Pancreas (tissue), 10 donors: ENCODE measurements around the gene CAND2. TPM values are rescaled to one million over a fixed set of nuclear protein-coding genes. Genes with fewer than 3 reads are reported as not detected.

Experiments
- ATAC-seq, 4 donors: fragments of 200-7000 bp; cut with Tn5 transposase; one replicate each; pipeline versions ENCODE4 v1.8.0 to v1.9.1; 2020; ENCODE audit warnings: mild to moderate bottlenecking in 4 of 4, moderate library complexity in 4 of 4
- DNase-seq, 6 donors: peaks; one replicate each; pipeline ENCODE4 v3.0.0-alpha.2; 2020
- FAIRE-seq: peaks from 2 replicates; lab custom pipeline; 2012; peaks lifted over from hg19 to GRCh38; lab: Jason Lieb, UNC
- H3K27ac ChIP-seq, 4 donors: fragments of 200-600 bp; sonication (generic); 1 replicate in 3 of 4; 2 replicates in 1 of 4; pipeline versions ENCODE4 v1.5.0 to v1.8.0; 2020
- H3K27me3 ChIP-seq, 4 donors: fragments of 200-600 bp; one replicate each; pipeline ENCODE4 v1.8.0; 2021
- H3K36me3 ChIP-seq, 3 donors: fragments of 200-600 bp; sonication (generic) in 1 of 3; one replicate each; pipeline versions ENCODE4 v1.5.0 to v1.8.0; 2020 to 2021
- H3K4me1 ChIP-seq, 3 donors: fragments of 200-600 bp; one replicate each; pipeline ENCODE4 v1.8.0; 2021
- H3K4me3 ChIP-seq, 4 donors: fragments of 200-600 bp; sonication (generic) in 2 of 4; one replicate each; pipeline versions ENCODE4 v1.5.0 to v1.8.0; 2020 to 2021
- H3K9me3 ChIP-seq, 4 donors: fragments of 200-600 bp; one replicate each; pipeline ENCODE4 v1.8.0; 2021
- CTCF ChIP-seq, 4 donors: fragments of 200-600 bp; sonication (generic) in 3 of 4; IDR thresholded peaks; one replicate each; pipeline versions ENCODE4 v1.5.0 to v1.8.0; 2021; ENCODE audit warnings: antibody characterized with exemption in 4 of 4
- WGBS, 2 donors: extraction: QIAGEN DNeasy Blood & Tissue Kit; methylation state at CpG; one replicate each; pipeline ENCODE4 v1.1.7; 2013; 5-methylcytosine and 5-hydroxymethylcytosine counted together
- intact Hi-C, 3 donors: fragments of 100-400 bp; cut with DNase I; formaldehyde crosslinking; loops; one replicate each; pipeline versions ENCODE4 v1.11.1 to v1.14.2; 2022
- polyA plus RNA-seq, 2 donors: library from polyadenylated mRNA; stranded (reverse); fragments of 200-250 nt; gene quantifications; one replicate each; pipeline ENCODE4 v1.2.3, GENCODE V29; 2013
- total RNA-seq, 6 donors: library from RNA; stranded (reverse); fragmentation: NEBNext Ultra II Directional in 4 of 6; extraction: Animal tissue kit (Norgen Biotek cat#: 25700) in 4 of 6; gene quantifications; one replicate each; pipeline versions ENCODE4 v1.2.1 to v1.2.4, GENCODE V29; 2021 to 2023
- donor health status: healthy with polysubstance abuse.
- donor health status: DM: no; HTN: no; CAD: no; lungs with moderate emphysema.
- donor health status: DM: no; HTN: no; CAD: no.
- donor health status: control.
- donor health status: control.
- donor health status: Bipolar disorder and iron deficiency.
- donor health status: DM: yes; HTN: yes; CAD: no.
- donor health status: DM: no; HTN: no; CAD: no.
- donor health status: DM: no; HTN: no; CAD: no.
- donor health status: DM: yes; HTN: yes; CAD: no.

Gene CAND2
- total and polyA plus RNA-seq, 8 donors, result 1.6 to 6.2 (median 3.3) TPM

GRCh38 chr3:12807601-12808359 lies 11.3 kb downstream of the CAND2 start:
- intact Hi-C loops, result no loop called here

GRCh38 chr3:12808587-12808986 lies 12.1 kb downstream of the CAND2 start:
- 62 to 72% methylated on average over 2 of the region's 2 CpGs for WGBS, 2 donors
- H3K4me3 ChIP-seq, result no peak overlapping the region
- H3K9me3 ChIP-seq, result no peaks in the 10 kb centered on the region
- H3K27me3 ChIP-seq, result no peaks in the 10 kb centered on the region
- intact Hi-C loops, result no loop called here
- DNase-seq (no peak), FAIRE-seq (no peak), ATAC-seq (no peak)
- TF ChIP-seq CTCF (IDR thresholded peaks at IDR 0.05), result no peak
- no peak overlapping the region for H3K27ac ChIP-seq
- no peaks in the 10 kb centered on the region for H3K36me3 ChIP-seq
- H3K4me1 ChIP-seq, result no peaks in the 10 kb centered on the region

More at GRCh38 chr3:12807601-12808359, 11.3 kb downstream of the CAND2 start:
- no peak for FAIRE-seq
- no peak for TF ChIP-seq CTCF (IDR thresholded peaks at IDR 0.05)
- WGBS, 2 donors, result 81 to 89% methylated on average over 7 of the region's 7 CpGs
- Histone ChIP-seq H3K27ac (no peak overlapping the region), H3K27me3 (no peaks in the 10 kb centered on the region), H3K36me3 (no peaks in the 10 kb centered on the region), H3K4me3 (no peak overlapping the region), H3K9me3 (no peaks in the 10 kb centered on the region), H3K4me1 (no peaks in the 10 kb centered on the region)
- no peak for ATAC-seq
- DNase-seq, result no peak

GRCh38 chr3:12809001-12809400 lies 12.5 kb downstream of the CAND2 start:
- Histone ChIP-seq H3K27me3 (no peaks in the 10 kb centered on the region), H3K4me1 (no peaks in the 10 kb centered on the region), H3K27ac (no peak overlapping the region), H3K4me3 (no peak overlapping the region), H3K36me3 (no peaks in the 10 kb centered on the region), H3K9me3 (no peaks in the 10 kb centered on the region)
- DNase-seq (no peak), ATAC-seq (no peak), FAIRE-seq (no peak)
- TF ChIP-seq CTCF (IDR thresholded peaks at IDR 0.05), result no peak
- 93 to 100% methylated on average over 3 of the region's 3 CpGs for WGBS, 2 donors
- intact Hi-C loops, result no loop called here

GRCh38 chr3:12809435-12809834 lies 13.0 kb downstream of the CAND2 start:
- Histone ChIP-seq H3K27ac (peak overlapping the region in 3 of 4 donors; percentile 23 to 65 (median 24)), H3K4me3 (peak overlapping the region; percentile 34 to 53 (median 46)), H3K4me1 (no peaks in the 10 kb centered on the region), H3K36me3 (no peaks in the 10 kb centered on the region), H3K9me3 (no peaks in the 10 kb centered on the region), H3K27me3 (no peaks in the 10 kb centered on the region)
- intact Hi-C loops, result no loop called here
- no peak for DNase-seq
- no peak for FAIRE-seq
- 91 to 97% methylated on average over 5 of the region's 5 CpGs for WGBS, 2 donors
- ATAC-seq, result no peak
- no peak for TF ChIP-seq CTCF (IDR thresholded peaks at IDR 0.05)
